Measurements from ENCODE around the gene B3GNT2.

Gene B3GNT2

GRCh38 chr2:62234755-62235655 is 39.1 kb downstream of the B3GNT2 start:
- H3K4me3 ChIP-seq (ENCODE audit: low read length) = no peak overlapping the region
- H3K27ac ChIP-seq (ENCODE audit: low read length) = no peak overlapping the region
- DNase-seq (ENCODE audit: low read depth, low spot score) = no peak
- WGBS (ENCODE audit: insufficient coverage, insufficient read length) = no CpG with 5 or more reads among the region's 16 CpGs
- H3K4me1 ChIP-seq (ENCODE audit: control insufficient read depth, insufficient read depth, low read length) = 0 out of 2 replicates have a peak, but pooled peaks cover 1% of the 10 kb centered on the region
- no peaks in the 10 kb centered on the region for H3K27me3 ChIP-seq (ENCODE audit: control insufficient read depth, insufficient read depth, low read length)
- H3K36me3 ChIP-seq (ENCODE audit: control insufficient read depth, insufficient read depth, low read length) = no peaks in the 10 kb centered on the region
- H3K9me3 ChIP-seq (ENCODE audit: control insufficient read depth, insufficient read depth, low read length) = no peaks in the 10 kb centered on the region

DNA sequence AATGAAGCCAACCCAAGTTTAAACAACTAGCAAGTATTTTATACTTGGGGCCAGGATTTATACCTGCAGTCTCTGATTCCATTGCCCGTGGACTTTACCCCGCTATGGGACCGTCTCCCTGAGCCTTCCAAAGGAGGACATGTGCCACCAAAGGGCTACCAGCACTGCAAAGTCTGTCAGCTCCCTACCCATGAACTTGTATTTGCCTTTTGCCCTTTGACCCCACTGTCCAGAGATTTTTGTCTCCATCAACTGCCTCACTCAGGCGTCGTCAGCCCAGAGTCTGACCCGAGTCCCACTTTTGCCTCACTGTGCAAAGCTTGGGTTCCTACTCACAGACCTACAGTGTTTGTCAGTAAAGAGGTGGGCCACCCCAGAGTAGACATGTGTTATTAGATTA is 40.6 kb downstream of the B3GNT2 start:
- H3K9me3 ChIP-seq (ENCODE audit: control insufficient read depth, insufficient read depth, low read length) = no peaks in the 10 kb centered on the region
- no CpG with 5 or more reads among the region's 6 CpGs for WGBS (ENCODE audit: insufficient coverage, insufficient read length)
- DNase-seq (ENCODE audit: low read depth, low spot score) = no peak
- H3K4me3 ChIP-seq (ENCODE audit: low read length) = no peak overlapping the region
- no peak overlapping the region for H3K27ac ChIP-seq (ENCODE audit: low read length)
- no peaks in the 10 kb centered on the region for H3K27me3 ChIP-seq (ENCODE audit: control insufficient read depth, insufficient read depth, low read length)
- no peaks in the 10 kb centered on the region for H3K36me3 ChIP-seq (ENCODE audit: control insufficient read depth, insufficient read depth, low read length)
- 0 out of 2 replicates have a peak, but pooled peaks cover 1% of the 10 kb centered on the region for H3K4me1 ChIP-seq (ENCODE audit: control insufficient read depth, insufficient read depth, low read length)

GRCh38 chr2:62238236-62238635 is 42.3 kb downstream of the B3GNT2 start:
- WGBS (ENCODE audit: insufficient coverage, insufficient read length) = no CpG with 5 or more reads among the region's 10 CpGs
- no peaks in the 10 kb centered on the region for H3K9me3 ChIP-seq (ENCODE audit: control insufficient read depth, insufficient read depth, low read length)
- no peak overlapping the region for H3K27ac ChIP-seq (ENCODE audit: low read length)
- no peaks in the 10 kb centered on the region for H3K36me3 ChIP-seq (ENCODE audit: control insufficient read depth, insufficient read depth, low read length)
- no peaks in the 10 kb centered on the region for H3K27me3 ChIP-seq (ENCODE audit: control insufficient read depth, insufficient read depth, low read length)
- no peak for DNase-seq (ENCODE audit: low read depth, low spot score)
- H3K4me3 ChIP-seq (ENCODE audit: low read length) = no peak overlapping the region
- H3K4me1 ChIP-seq (ENCODE audit: control insufficient read depth, insufficient read depth, low read length) = 0 out of 2 replicates have a peak, but pooled peaks cover 1% of the 10 kb centered on the region

DNA sequence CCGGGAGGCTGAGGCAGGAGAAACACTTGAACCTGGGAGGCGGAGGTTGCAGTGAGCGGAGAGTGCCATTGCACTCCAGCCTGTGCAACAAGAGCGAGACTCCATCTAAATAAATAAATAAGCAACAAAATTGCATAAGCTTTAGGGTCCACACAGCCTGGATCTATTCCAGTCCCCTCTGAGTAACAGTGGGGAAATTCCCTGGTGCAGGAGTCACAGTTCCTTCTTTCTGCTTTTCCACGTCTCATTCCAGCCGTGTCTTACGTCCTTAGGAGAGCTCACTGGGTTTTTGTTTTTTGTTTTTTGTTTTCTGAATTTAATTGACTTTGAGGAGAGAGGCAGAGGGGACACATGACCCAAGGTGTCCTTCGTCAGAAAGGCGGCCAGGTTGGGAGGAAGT is 44.6 kb downstream of the B3GNT2 start:
- DNase-seq (ENCODE audit: low read depth, low spot score) = no peak
- Histone ChIP-seq H3K36me3 (ENCODE audit: control insufficient read depth, insufficient read depth, low read length) (no peaks in the 10 kb centered on the region), H3K9me3 (ENCODE audit: control insufficient read depth, insufficient read depth, low read length) (no peaks in the 10 kb centered on the region), H3K27me3 (ENCODE audit: control insufficient read depth, insufficient read depth, low read length) (no peaks in the 10 kb centered on the region), H3K4me3 (ENCODE audit: low read length) (no peak overlapping the region), H3K27ac (ENCODE audit: low read length) (no peak overlapping the region), H3K4me1 (ENCODE audit: control insufficient read depth, insufficient read depth, low read length) (no peaks in the 10 kb centered on the region)
- no CpG with 5 or more reads among the region's 9 CpGs for WGBS (ENCODE audit: insufficient coverage, insufficient read length)

GRCh38 chr2:62243983-62244382 is 48.1 kb downstream of the B3GNT2 start:
- no CpG with 5 or more reads among the region's 6 CpGs for WGBS (ENCODE audit: insufficient coverage, insufficient read length)
- no peak overlapping the region for H3K4me3 ChIP-seq (ENCODE audit: low read length)
- no peak for DNase-seq (ENCODE audit: low read depth, low spot score)
- no peaks in the 10 kb centered on the region for H3K4me1 ChIP-seq (ENCODE audit: control insufficient read depth, insufficient read depth, low read length)
- H3K36me3 ChIP-seq (ENCODE audit: control insufficient read depth, insufficient read depth, low read length) = no peaks in the 10 kb centered on the region
- no peak overlapping the region for H3K27ac ChIP-seq (ENCODE audit: low read length)
- H3K27me3 ChIP-seq (ENCODE audit: control insufficient read depth, insufficient read depth, low read length) = no peaks in the 10 kb centered on the region
- H3K9me3 ChIP-seq (ENCODE audit: control insufficient read depth, insufficient read depth, low read length) = no peaks in the 10 kb centered on the region

- no peak overlapping the region for H3K4me3 ChIP-seq (ENCODE audit: low read length)
- H3K9me3 ChIP-seq (ENCODE audit: control insufficient read depth, insufficient read depth, low read length) = no peaks in the 10 kb centered on the region
- H3K27ac ChIP-seq (ENCODE audit: low read length) = no peak overlapping the region
- no peaks in the 10 kb centered on the region for H3K27me3 ChIP-seq (ENCODE audit: control insufficient read depth, insufficient read depth, low read length)
- H3K4me1 ChIP-seq (ENCODE audit: control insufficient read depth, insufficient read depth, low read length) = no peaks in the 10 kb centered on the region
- H3K36me3 ChIP-seq (ENCODE audit: control insufficient read depth, insufficient read depth, low read length) = no peaks in the 10 kb centered on the region
- no CpG with 5 or more reads among the region's 3 CpGs for WGBS (ENCODE audit: insufficient coverage, insufficient read length)
- no peak for DNase-seq (ENCODE audit: low read depth, low spot score)
These were observed 52.3 kb downstream of the B3GNT2 start for GRCh38 chr2:62248226-62248625.

- H3K9me3 ChIP-seq (ENCODE audit: control insufficient read depth, insufficient read depth, low read length) = no peaks in the 10 kb centered on the region
- H3K27ac ChIP-seq (ENCODE audit: low read length) = no peak overlapping the region
- no peaks in the 10 kb centered on the region for H3K4me1 ChIP-seq (ENCODE audit: control insufficient read depth, insufficient read depth, low read length)
- no peaks in the 10 kb centered on the region for H3K36me3 ChIP-seq (ENCODE audit: control insufficient read depth, insufficient read depth, low read length)
- no CpG with 5 or more reads among the region's 4 CpGs for WGBS (ENCODE audit: insufficient coverage, insufficient read length)
- H3K4me3 ChIP-seq (ENCODE audit: low read length) = no peak overlapping the region
- DNase-seq (ENCODE audit: low read depth, low spot score) = no peak
- H3K27me3 ChIP-seq (ENCODE audit: control insufficient read depth, insufficient read depth, low read length) = no peaks in the 10 kb centered on the region
These were observed 54.3 kb downstream of the B3GNT2 start for GRCh38 chr2:62250239-62250638.

DNA sequence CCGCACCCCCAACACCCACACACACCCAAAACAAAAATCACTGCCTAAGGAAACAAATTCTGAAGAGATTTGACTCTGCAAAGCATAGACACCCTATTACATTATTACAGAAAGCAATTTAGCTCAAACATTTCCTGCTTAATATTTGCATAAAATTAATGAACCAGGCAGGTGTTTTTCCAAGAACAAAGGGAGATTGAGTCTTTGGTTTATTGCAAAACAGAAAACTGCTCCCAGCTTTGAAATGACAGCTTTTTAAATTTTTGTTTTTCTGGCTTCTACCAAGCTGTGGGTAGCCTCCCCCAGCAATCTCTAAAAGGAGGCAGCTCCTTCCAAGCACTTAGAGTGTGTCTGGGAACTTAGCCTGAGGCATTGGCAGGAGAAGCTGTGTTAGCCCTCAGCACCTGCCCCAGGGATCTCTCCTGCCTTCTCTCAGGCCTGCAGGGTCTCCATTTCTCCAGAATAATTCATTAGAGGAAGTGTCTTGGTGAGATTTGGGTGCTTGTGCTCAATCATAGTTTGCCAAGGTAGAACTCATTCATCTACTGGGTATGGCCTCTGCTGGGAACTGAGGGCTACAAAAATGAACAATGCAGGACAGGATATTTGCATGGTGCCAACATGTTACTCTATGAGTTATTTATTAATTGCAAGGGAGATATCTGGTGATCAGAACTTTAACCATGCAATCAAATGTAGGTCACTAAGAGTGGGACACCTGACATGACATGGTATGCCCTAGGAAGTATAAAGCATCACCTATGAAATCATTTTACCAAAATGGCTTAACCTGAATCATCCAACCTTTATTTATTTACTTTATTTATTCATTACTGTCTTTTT is 58.7 kb downstream of the B3GNT2 start:
- Histone ChIP-seq H3K4me3 (ENCODE audit: low read length) (no peak overlapping the region), H3K27me3 (ENCODE audit: control insufficient read depth, insufficient read depth, low read length) (peaks cover 1% of the 10 kb centered on the region; the same call in 1 of the 2 replicates), H3K9me3 (ENCODE audit: control insufficient read depth, insufficient read depth, low read length) (no peaks in the 10 kb centered on the region), H3K36me3 (ENCODE audit: control insufficient read depth, insufficient read depth, low read length) (no peaks in the 10 kb centered on the region), H3K4me1 (ENCODE audit: control insufficient read depth, insufficient read depth, low read length) (no peaks in the 10 kb centered on the region), H3K27ac (ENCODE audit: low read length) (no peak overlapping the region)
- DNase-seq (ENCODE audit: low read depth, low spot score) = no peak
- no CpG with 5 or more reads among the region's 1 CpG for WGBS (ENCODE audit: insufficient coverage, insufficient read length)

DNA sequence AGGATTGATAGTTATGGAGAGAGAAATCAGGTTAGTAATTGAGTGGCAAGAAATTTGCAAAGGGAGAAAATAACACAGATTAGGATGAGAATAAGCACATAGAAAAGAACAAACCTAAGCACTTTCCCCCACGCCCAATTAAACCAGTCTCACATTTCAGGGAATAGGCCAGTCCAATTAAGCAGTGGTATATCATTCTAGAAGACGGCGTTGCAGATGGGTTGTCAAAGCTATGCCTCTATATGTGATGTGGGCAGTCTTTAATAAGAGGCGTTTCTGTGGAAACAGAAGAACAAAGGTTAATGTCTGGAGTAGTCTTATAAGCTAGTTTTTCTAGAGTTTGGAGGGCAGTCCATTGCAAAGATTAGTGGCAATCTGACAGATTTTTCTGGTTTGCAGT is 61.6 kb downstream of the B3GNT2 start:
- Histone ChIP-seq H3K36me3 (ENCODE audit: control insufficient read depth, insufficient read depth, low read length) (no peaks in the 10 kb centered on the region), H3K4me1 (ENCODE audit: control insufficient read depth, insufficient read depth, low read length) (no peaks in the 10 kb centered on the region), H3K4me3 (ENCODE audit: low read length) (no peak overlapping the region), H3K27ac (ENCODE audit: low read length) (no peak overlapping the region), H3K27me3 (ENCODE audit: control insufficient read depth, insufficient read depth, low read length) (peaks cover 1% of the 10 kb centered on the region; the same call in 1 of the 2 replicates), H3K9me3 (ENCODE audit: control insufficient read depth, insufficient read depth, low read length) (no peaks in the 10 kb centered on the region)
- no peak for DNase-seq (ENCODE audit: low read depth, low spot score)
- WGBS (ENCODE audit: insufficient coverage, insufficient read length) = no CpG with 5 or more reads among the region's 4 CpGs

GRCh38 chr2:62263076-62263715 is 67.3 kb downstream of the B3GNT2 start:
- no peak overlapping the region for H3K27ac ChIP-seq (ENCODE audit: low read length)
- H3K27me3 ChIP-seq (ENCODE audit: control insufficient read depth, insufficient read depth, low read length) = no peaks in the 10 kb centered on the region
- no peak overlapping the region for H3K4me3 ChIP-seq (ENCODE audit: low read length)
- H3K4me1 ChIP-seq (ENCODE audit: control insufficient read depth, insufficient read depth, low read length) = peaks cover 2% of the 10 kb centered on the region; the same call in 1 of the 2 replicates
- H3K36me3 ChIP-seq (ENCODE audit: control insufficient read depth, insufficient read depth, low read length) = no peaks in the 10 kb centered on the region
- 100% methylated on average over 2 of the region's 6 CpGs for whole genome bisulfite sequencing (ENCODE audit: insufficient coverage, insufficient read length)
- no peak for DNase-seq (ENCODE audit: low read depth, low spot score)
- no peaks in the 10 kb centered on the region for H3K9me3 ChIP-seq (ENCODE audit: control insufficient read depth, insufficient read depth, low read length)
